ENCODE results near the gene CDYL.

DNA sequence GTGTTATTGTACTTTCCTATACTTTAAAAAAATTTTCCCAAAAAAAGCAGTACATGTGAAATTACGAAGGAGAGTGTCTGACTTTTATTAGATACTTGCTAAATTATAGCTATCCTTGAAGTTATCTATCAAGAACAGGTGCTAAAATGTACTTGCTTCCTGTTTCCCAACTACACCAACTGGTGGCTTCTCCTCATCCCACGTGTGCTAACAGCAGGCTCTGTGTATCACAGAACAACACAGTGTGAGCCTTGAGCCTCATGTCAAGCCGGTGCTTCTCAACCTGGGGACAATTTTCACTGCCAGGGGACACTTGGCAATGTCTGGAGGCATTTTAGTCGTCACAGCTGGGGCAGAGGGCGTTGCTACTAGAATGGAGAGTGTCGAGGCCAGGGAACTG is 36.2 kb upstream of the CDYL start:
- no peak for TF ChIP-seq CTCF (IDR thresholded peaks at IDR 0.05)
- no peak for TF ChIP-seq POLR2A (IDR thresholded peaks at IDR 0.05)

Data from body of pancreas (tissue), 4 donors.